Measurements from ENCODE around the gene SUPT7L. TPM values are rescaled to one million over a fixed set of nuclear protein-coding genes. Genes with fewer than 3 reads are reported as not detected.
"Not testable (repeated sequence)": the region's sequence is repeated elsewhere in the genome, so short reads cannot be mapped to it uniquely, and the experiment has no call there.

Gene SUPT7L
- total and polyA plus RNA-seq, 2 donors from 2014 or later = 28.1 to 29.6 TPM

DNA sequence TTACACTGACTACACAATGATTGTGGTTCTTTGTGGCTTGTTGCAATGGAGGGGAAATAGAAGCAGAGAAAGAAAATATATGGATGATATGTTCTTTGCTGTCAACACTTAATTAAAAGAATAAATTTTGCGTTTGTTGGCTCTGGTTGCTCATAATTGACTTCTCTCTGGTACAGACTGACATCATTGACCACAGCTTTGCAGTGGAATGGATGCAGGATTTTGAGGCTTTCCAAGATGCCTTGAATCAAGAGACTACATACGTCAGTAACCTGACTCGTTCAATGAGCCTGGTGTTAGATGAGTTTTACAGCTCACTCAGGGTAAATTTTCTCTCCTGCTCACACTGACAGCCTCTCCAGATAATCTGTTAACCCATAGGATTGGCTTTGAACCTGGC, 24.7 kb downstream of the SUPT7L start:
- FAIRE-seq (no peak), DNase-seq (no peak)
- H3K27me3 ChIP-seq (ENCODE audit: control insufficient read depth, insufficient read depth, low read length) = no peaks in the 10 kb centered on the region
- H3K36me3 ChIP-seq (ENCODE audit: control insufficient read depth in 2 of 3, insufficient read depth in 3 of 3, low read length in 3 of 3) = peaks cover 14 to 56% (median 19%) of the 10 kb centered on the region in 3 donors
- no peaks in the 10 kb centered on the region for H3K9me3 ChIP-seq (ENCODE audit: control insufficient read depth in 2 of 3, insufficient read depth in 1 of 3, low read length in 3 of 3)
- H3K4me1 ChIP-seq (ENCODE audit: control insufficient read depth in 2 of 3, insufficient read depth in 2 of 3, low read depth in 1 of 3, low read length in 3 of 3) = no peaks in the 10 kb centered on the region
- intact Hi-C loops (cut with DNase I) = no loop called here
- no peak overlapping the region for H3K27ac ChIP-seq (ENCODE audit: low read depth in 2 of 2, low read length in 2 of 2)
- no peak overlapping the region for H3K4me3 ChIP-seq (ENCODE audit: low read length in 3 of 3)
- H3K9ac ChIP-seq (ENCODE audit: low read length in 3 of 3) = no peak overlapping the region
- TF ChIP-seq, protein P1, sequence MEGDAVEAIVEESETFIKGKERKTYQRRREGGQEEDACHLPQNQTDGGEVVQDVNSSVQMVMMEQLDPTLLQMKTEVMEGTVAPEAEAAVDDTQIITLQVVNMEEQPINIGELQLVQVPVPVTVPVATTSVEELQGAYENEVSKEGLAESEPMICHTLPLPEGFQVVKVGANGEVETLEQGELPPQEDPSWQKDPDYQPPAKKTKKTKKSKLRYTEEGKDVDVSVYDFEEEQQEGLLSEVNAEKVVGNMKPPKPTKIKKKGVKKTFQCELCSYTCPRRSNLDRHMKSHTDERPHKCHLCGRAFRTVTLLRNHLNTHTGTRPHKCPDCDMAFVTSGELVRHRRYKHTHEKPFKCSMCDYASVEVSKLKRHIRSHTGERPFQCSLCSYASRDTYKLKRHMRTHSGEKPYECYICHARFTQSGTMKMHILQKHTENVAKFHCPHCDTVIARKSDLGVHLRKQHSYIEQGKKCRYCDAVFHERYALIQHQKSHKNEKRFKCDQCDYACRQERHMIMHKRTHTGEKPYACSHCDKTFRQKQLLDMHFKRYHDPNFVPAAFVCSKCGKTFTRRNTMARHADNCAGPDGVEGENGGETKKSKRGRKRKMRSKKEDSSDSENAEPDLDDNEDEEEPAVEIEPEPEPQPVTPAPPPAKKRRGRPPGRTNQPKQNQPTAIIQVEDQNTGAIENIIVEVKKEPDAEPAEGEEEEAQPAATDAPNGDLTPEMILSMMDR (IDR thresholded peaks at IDR 0.05; ENCODE audit: borderline replicate concordance, extremely low read depth, insufficient read depth) = no peak

GRCh38 chr2:27638037-27638637, 25.3 kb downstream of the SUPT7L start:
- TF ChIP-seq, protein P1 (IDR thresholded peaks at IDR 0.05; ENCODE audit: borderline replicate concordance, extremely low read depth, insufficient read depth) = no peak
- H3K36me3 ChIP-seq (ENCODE audit: control insufficient read depth in 2 of 3, insufficient read depth in 3 of 3, low read length in 3 of 3) = peaks cover 14 to 56% (median 19%) of the 10 kb centered on the region in 3 donors
- H3K27ac ChIP-seq (ENCODE audit: low read depth in 2 of 2, low read length in 2 of 2) = no peak overlapping the region
- no peak overlapping the region for H3K4me3 ChIP-seq (ENCODE audit: low read length in 3 of 3)
- no peak for DNase-seq
- H3K9me3 ChIP-seq (ENCODE audit: control insufficient read depth in 2 of 3, insufficient read depth in 1 of 3, low read length in 3 of 3) = no peaks in the 10 kb centered on the region
- intact Hi-C loops (cut with DNase I) = no loop called here
- no peaks in the 10 kb centered on the region for H3K27me3 ChIP-seq (ENCODE audit: control insufficient read depth, insufficient read depth, low read length)
- H3K9ac ChIP-seq (ENCODE audit: low read length in 3 of 3) = no peak overlapping the region
- no peaks in the 10 kb centered on the region for H3K4me1 ChIP-seq (ENCODE audit: control insufficient read depth in 2 of 3, insufficient read depth in 2 of 3, low read depth in 1 of 3, low read length in 3 of 3)
- no peak for FAIRE-seq

GRCh38 chr2:27636766-27637165, 26.6 kb downstream of the SUPT7L start:
- no peak overlapping the region for H3K9ac ChIP-seq (ENCODE audit: low read length in 3 of 3)
- no peaks in the 10 kb centered on the region for H3K4me1 ChIP-seq (ENCODE audit: control insufficient read depth in 2 of 3, insufficient read depth in 2 of 3, low read depth in 1 of 3, low read length in 3 of 3)
- DNase-seq = no peak
- no peak overlapping the region for H3K27ac ChIP-seq (ENCODE audit: low read depth in 2 of 2, low read length in 2 of 2)
- intact Hi-C loops (cut with DNase I) = no loop called here
- no peaks in the 10 kb centered on the region for H3K27me3 ChIP-seq (ENCODE audit: control insufficient read depth, insufficient read depth, low read length)
- H3K9me3 ChIP-seq (ENCODE audit: control insufficient read depth in 2 of 3, insufficient read depth in 1 of 3, low read length in 3 of 3) = no peaks in the 10 kb centered on the region
- TF ChIP-seq, protein P1 (IDR thresholded peaks at IDR 0.05; ENCODE audit: borderline replicate concordance, extremely low read depth, insufficient read depth) = no peak
- H3K36me3 ChIP-seq (ENCODE audit: control insufficient read depth in 2 of 3, insufficient read depth in 3 of 3, low read length in 3 of 3) = peaks cover 17 to 59% (median 25%) of the 10 kb centered on the region in 3 donors
- H3K4me3 ChIP-seq (ENCODE audit: low read length in 3 of 3) = no peak overlapping the region
- no peak for FAIRE-seq

- no peaks in the 10 kb centered on the region for H3K27me3 ChIP-seq (ENCODE audit: control insufficient read depth, insufficient read depth, low read length)
- H3K27ac ChIP-seq (ENCODE audit: low read depth in 2 of 2, low read length in 2 of 2) = no peak overlapping the region
- H3K4me1 ChIP-seq (ENCODE audit: control insufficient read depth in 2 of 3, insufficient read depth in 2 of 3, low read depth in 1 of 3, low read length in 3 of 3) = peaks cover 0 to 4% (median 0%) of the 10 kb centered on the region in 3 donors
- DNase-seq = no peak
- H3K9me3 ChIP-seq (ENCODE audit: control insufficient read depth in 2 of 3, insufficient read depth in 1 of 3, low read length in 3 of 3) = no peaks in the 10 kb centered on the region
- intact Hi-C loops (cut with DNase I) = no loop called here
- no peak overlapping the region for H3K4me3 ChIP-seq (ENCODE audit: low read length in 3 of 3)
- TF ChIP-seq, protein P1 (IDR thresholded peaks at IDR 0.05; ENCODE audit: borderline replicate concordance, extremely low read depth, insufficient read depth) = no peak
- no peak overlapping the region for H3K9ac ChIP-seq (ENCODE audit: low read length in 3 of 3)
- H3K36me3 ChIP-seq (ENCODE audit: control insufficient read depth in 2 of 3, insufficient read depth in 3 of 3, low read length in 3 of 3) = peaks cover 15 to 54% (median 21%) of the 10 kb centered on the region in 3 donors
- no peak for FAIRE-seq
Measured at GRCh38 chr2:27634291-27634690, 29.1 kb downstream of the SUPT7L start.

GRCh38 chr2:27630257-27630656, 33.2 kb downstream of the SUPT7L start:
- Histone ChIP-seq H3K36me3 (ENCODE audit: control insufficient read depth in 2 of 3, insufficient read depth in 3 of 3, low read length in 3 of 3) (peaks cover 12 to 27% (median 14%) of the 10 kb centered on the region in 3 donors), H3K4me1 (ENCODE audit: control insufficient read depth in 2 of 3, insufficient read depth in 2 of 3, low read depth in 1 of 3, low read length in 3 of 3) (peaks cover 0 to 10% (median 0%) of the 10 kb centered on the region in 3 donors)
- H3K27me3 ChIP-seq (ENCODE audit: control insufficient read depth, insufficient read depth, low read length); intact Hi-C loops (cut with DNase I); H3K9me3 ChIP-seq (ENCODE audit: control insufficient read depth in 2 of 3, insufficient read depth in 1 of 3, low read length in 3 of 3); H3K9ac ChIP-seq (ENCODE audit: low read length in 3 of 3); DNase-seq; H3K4me3 ChIP-seq (ENCODE audit: low read length in 3 of 3); FAIRE-seq; H3K27ac ChIP-seq (ENCODE audit: low read depth in 2 of 2, low read length in 2 of 2): not testable (repeated sequence)

All from kidney (tissue), 14 donors.